GM18861 (cell line): ENCODE data around the gene TTLL9.

Experiments used
- ATAC-seq: cut with Tn5 transposase; IDR thresholded peaks from one replicate; pipeline ENCODE4 v1.9.1; 2021; ENCODE audit not compliant: unreplicated experiment

TTLL9 gene

GRCh38 chr20:31836853-31837608 is 33.4 kb upstream of the TTLL9 start:
- no peak for ATAC-seq

GRCh38 chr20:31837896-31838397 is 32.5 kb upstream of the TTLL9 start:
- no peak for ATAC-seq

- no peak for ATAC-seq
These were observed 31.7 kb upstream of the TTLL9 start for GRCh38 chr20:31838646-31839292.

- no peak for ATAC-seq
These were observed 30.5 kb upstream of the TTLL9 start for GRCh38 chr20:31839782-31840487.

GRCh38 chr20:31840906-31841816 is 29.3 kb upstream of the TTLL9 start:
- no peak for ATAC-seq

GRCh38 chr20:31841928-31842327 is 28.5 kb upstream of the TTLL9 start:
- ATAC-seq, result no peak

GRCh38 chr20:31842471-31843157 is 27.8 kb upstream of the TTLL9 start:
- ATAC-seq, result no peak

- no peak for ATAC-seq
These were observed 27.1 kb upstream of the TTLL9 start for GRCh38 chr20:31843288-31843687.

GRCh38 chr20:31843881-31844280 is 26.6 kb upstream of the TTLL9 start:
- no peak for ATAC-seq

GRCh38 chr20:31844737-31845299 is 25.6 kb upstream of the TTLL9 start:
- ATAC-seq, result no peak

- no peak for ATAC-seq
These were observed 25.1 kb upstream of the TTLL9 start, which contains the start of gene FOXS1 for GRCh38 chr20:31845300-31845863. TSS of gene FOXS1 (minus strand) at chr20:31845604. CDS start at chr20:31845542, 62 bp downstream.

- ATAC-seq, result no peak
These were observed 23.7 kb upstream of the TTLL9 start for GRCh38 chr20:31846793-31847138.

- ATAC-seq, result no peak
These were observed 22.1 kb upstream of the TTLL9 start for GRCh38 chr20:31848088-31848999.

- ATAC-seq, result no peak
These were observed 21.0 kb upstream of the TTLL9 start for GRCh38 chr20:31849306-31849930.

GRCh38 chr20:31851240-31851955 is 19.0 kb upstream of the TTLL9 start:
- ATAC-seq, result no peak

GRCh38 chr20:31853481-31853880 is 17.0 kb upstream of the TTLL9 start:
- ATAC-seq, result no peak

- ATAC-seq, result no peak
These were observed 13.9 kb upstream of the TTLL9 start for GRCh38 chr20:31856516-31856915.
